Fibroblast of mammary gland (primary cell): ENCODE data around the gene ELF5.

Experiments used
- DNase-seq: peaks from one replicate; pipeline ENCODE4 v3.0.0-alpha.2; 2010; ENCODE audit warnings: low read depth
- H3K4me3 ChIP-seq: 2 replicates; pipeline ENCODE4 v1.5.1; 2011; ENCODE audit warnings: low read depth, mild to moderate bottlenecking, low read length, moderate library complexity; ENCODE audit not compliant: control insufficient read depth
- TF ChIP-seq, protein P1 (sequence below): conservative IDR thresholded peaks from 2 replicates; pipeline ENCODE4 v1.5.1; 2011; ENCODE audit warnings: low read depth, low read length, inconsistent platforms; ENCODE audit not compliant: control insufficient read depth, insufficient read depth

ELF5 gene

DNA sequence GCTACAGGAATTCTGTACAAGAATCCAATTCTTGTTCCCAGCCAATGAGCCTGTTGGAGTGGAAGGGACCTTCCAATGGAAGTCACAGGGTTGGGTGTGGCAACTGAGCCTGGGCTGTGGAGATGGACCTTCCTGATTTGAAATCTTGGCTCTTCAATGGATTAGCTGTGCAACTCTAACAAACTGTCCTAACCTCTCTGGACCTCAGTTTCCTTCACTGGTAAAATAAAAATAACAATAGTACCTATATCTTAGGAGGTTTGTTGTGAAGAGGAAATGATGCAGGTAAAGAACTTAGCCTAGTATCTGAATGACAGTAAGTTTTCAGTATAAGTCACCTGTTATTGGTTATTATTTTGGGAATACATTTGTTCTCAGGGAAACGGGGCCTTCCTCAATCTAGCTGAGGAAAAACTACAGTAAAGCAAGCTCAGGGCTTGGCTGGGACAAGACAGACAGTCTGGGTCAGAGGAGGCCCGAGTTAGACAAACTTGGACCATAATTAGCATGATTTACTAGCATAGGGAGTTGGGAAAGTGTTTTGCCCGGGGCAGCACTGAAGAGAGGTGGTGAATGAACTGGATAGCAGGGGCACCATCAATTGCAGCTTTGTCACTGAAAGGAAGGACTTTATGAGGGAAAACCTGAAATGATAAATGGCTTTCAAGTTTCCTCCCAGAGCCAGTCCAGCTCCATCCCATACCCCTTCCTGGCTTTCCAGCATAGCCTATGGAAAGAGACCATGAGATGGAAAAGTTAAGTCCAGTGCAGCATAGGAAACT is 13.7 kb downstream of the ELF5 start:
- TF ChIP-seq, protein P1, sequence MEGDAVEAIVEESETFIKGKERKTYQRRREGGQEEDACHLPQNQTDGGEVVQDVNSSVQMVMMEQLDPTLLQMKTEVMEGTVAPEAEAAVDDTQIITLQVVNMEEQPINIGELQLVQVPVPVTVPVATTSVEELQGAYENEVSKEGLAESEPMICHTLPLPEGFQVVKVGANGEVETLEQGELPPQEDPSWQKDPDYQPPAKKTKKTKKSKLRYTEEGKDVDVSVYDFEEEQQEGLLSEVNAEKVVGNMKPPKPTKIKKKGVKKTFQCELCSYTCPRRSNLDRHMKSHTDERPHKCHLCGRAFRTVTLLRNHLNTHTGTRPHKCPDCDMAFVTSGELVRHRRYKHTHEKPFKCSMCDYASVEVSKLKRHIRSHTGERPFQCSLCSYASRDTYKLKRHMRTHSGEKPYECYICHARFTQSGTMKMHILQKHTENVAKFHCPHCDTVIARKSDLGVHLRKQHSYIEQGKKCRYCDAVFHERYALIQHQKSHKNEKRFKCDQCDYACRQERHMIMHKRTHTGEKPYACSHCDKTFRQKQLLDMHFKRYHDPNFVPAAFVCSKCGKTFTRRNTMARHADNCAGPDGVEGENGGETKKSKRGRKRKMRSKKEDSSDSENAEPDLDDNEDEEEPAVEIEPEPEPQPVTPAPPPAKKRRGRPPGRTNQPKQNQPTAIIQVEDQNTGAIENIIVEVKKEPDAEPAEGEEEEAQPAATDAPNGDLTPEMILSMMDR: no peak
- no peak for DNase-seq

DNA sequence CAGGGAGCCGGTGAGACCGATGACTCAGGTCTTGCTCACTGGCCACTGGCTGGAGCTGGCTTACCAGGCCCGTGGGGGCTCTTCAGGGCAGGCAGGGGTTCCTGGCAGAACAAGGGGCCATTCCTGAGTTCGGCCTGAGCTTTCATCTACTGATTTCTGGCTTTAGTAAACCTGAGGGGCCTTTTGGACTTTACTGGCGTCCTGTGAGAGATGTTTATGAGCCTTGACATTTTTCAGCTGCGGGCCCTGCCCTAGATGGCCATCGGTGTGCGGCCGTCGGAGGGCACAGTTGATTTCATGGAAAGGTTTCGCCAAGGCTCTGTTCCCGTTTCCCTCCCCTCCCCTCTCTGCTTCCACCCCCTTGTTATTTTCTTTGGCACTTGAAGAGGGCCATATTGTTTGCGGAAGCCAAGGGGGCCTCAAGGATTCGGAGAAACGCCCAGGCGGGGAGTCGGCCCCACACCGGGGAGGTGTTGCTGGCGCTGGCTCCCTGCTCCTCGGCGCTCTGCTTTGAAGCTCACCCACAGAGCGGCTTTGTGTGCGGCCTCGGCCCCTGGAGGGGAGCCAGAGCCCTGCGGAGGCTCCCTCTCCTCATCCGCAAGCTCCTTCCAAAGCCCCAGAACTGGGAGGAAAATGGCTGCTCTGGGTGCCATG is 17.7 kb downstream of the ELF5 start:
- TF ChIP-seq, protein P1: no peak
- no peak for DNase-seq
- H3K4me3 ChIP-seq: no peak overlapping the region

More for the DNA sequence above, 13.7 kb downstream of the ELF5 start:
- H3K4me3 ChIP-seq: no peak overlapping the region

GRCh38 chr11:34495239-34495723 is 18.3 kb downstream of the ELF5 start:
- TF ChIP-seq, protein P1: no peak
- no peak for DNase-seq
- no peak overlapping the region for H3K4me3 ChIP-seq

- H3K4me3 ChIP-seq: no peak overlapping the region
- TF ChIP-seq, protein P1: no peak
- DNase-seq: no peak
Measured at GRCh38 chr11:34493926-34494595, 19.5 kb downstream of the ELF5 start.

- DNase-seq: no peak
- no peak overlapping the region for H3K4me3 ChIP-seq
- TF ChIP-seq, protein P1: no peak
Measured at GRCh38 chr11:34493468-34493867, 20.1 kb downstream of the ELF5 start.

DNA sequence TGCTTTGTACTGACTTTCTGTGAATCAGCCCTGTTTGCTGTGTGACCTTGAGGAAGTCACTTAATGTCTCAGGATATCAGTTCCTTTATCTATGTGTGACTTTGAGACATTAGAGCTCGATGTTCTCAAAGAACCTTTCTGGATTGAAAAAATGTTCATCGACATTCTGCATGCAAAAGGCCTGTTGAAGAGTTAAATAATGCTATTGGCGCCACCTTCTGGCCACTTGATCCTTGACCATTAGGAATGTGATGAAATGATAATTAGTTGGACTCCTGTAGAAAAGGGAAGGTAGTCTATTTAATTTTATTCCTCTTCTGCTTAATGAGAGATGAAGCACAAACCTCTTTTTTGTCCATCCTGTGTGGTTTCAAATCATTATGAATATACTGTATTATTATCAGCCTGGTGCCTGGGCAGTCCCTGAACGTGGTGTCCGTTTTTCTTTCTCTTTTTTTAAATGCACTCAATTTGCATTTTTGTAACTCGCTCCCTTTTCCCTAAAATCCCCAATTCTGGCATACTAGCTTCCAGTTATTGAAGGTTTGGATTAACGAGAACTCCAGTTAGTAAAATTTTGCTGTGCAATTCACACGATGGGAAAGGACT is 20.7 kb downstream of the ELF5 start:
- peak; percentile 66 for DNase-seq
- no peak overlapping the region for H3K4me3 ChIP-seq
- TF ChIP-seq, protein P1: peak; percentile 60
